Panc1 (cell line): ENCODE measurements around the gene UNKL.

Experiments
- POLR2AphosphoS5 ChIP-seq: IDR thresholded peaks from 2 replicates; pipeline ENCODE4 v1.6.1; 2012; ENCODE audit warnings: mild to moderate bottlenecking, low read depth, low read length, moderate library complexity
- REST ChIP-seq, 2 experiments: IDR thresholded peaks; 2 replicates each; pipeline ENCODE4 v1.6.1; 2011 to 2012; ENCODE audit warnings: low read depth in 2 of 2, control low read depth in 1 of 2, low read length in 1 of 2, mild to moderate bottlenecking in 1 of 2, moderate library complexity in 1 of 2; ENCODE audit not compliant: insufficient read depth in 1 of 2
- SIN3A ChIP-seq: IDR thresholded peaks from 2 replicates; pipeline ENCODE4 v1.6.1; 2012; ENCODE audit warnings: low read depth, mild to moderate bottlenecking, low read length, moderate library complexity, borderline replicate concordance; ENCODE audit not compliant: insufficient read depth
- TF ChIP-seq, protein P1 (sequence below): fragments of 450-650 bp; IDR thresholded peaks from 2 replicates; pipeline ENCODE4 v1.5.1; 2017; ENCODE audit warnings: mild to moderate bottlenecking

- TF ChIP-seq POLR2AphosphoS5, result no peak
- TF ChIP-seq, protein P1, sequence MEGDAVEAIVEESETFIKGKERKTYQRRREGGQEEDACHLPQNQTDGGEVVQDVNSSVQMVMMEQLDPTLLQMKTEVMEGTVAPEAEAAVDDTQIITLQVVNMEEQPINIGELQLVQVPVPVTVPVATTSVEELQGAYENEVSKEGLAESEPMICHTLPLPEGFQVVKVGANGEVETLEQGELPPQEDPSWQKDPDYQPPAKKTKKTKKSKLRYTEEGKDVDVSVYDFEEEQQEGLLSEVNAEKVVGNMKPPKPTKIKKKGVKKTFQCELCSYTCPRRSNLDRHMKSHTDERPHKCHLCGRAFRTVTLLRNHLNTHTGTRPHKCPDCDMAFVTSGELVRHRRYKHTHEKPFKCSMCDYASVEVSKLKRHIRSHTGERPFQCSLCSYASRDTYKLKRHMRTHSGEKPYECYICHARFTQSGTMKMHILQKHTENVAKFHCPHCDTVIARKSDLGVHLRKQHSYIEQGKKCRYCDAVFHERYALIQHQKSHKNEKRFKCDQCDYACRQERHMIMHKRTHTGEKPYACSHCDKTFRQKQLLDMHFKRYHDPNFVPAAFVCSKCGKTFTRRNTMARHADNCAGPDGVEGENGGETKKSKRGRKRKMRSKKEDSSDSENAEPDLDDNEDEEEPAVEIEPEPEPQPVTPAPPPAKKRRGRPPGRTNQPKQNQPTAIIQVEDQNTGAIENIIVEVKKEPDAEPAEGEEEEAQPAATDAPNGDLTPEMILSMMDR, result no peak
- no peak for TF ChIP-seq REST (IDR thresholded peaks at IDR 0.05; ENCODE audit: insufficient read depth in 1 of 2, low read depth in 2 of 2, low read length in 1 of 2)
- no peak for TF ChIP-seq SIN3A
Measured at GRCh38 chr16:1343428-1344242, 70.9 kb downstream of the UNKL start.
